Stomach smooth muscle (tissue), 2 donors: ENCODE data around the gene ARHGEF1.
"Not testable (repeated sequence)": the region's sequence is repeated elsewhere in the genome, so short reads cannot be mapped to it uniquely, and the experiment has no call there.

Experiments used
- H3K27ac ChIP-seq: one replicate; pipeline ENCODE4 v1.7.0; 2013; ENCODE audit warnings: mild to moderate bottlenecking, low read length, inconsistent platforms
- H3K27me3 ChIP-seq, 2 donors: one replicate each; pipeline ENCODE4 v1.7.0; 2013; ENCODE audit warnings: low read length in 2 of 2; ENCODE audit not compliant: insufficient read depth in 2 of 2, control insufficient read depth in 1 of 2
- H3K36me3 ChIP-seq, 2 donors: one replicate each; pipeline ENCODE4 v1.7.0; 2013; ENCODE audit warnings: low read length in 2 of 2; ENCODE audit not compliant: control insufficient read depth in 2 of 2, insufficient read depth in 2 of 2
- H3K4me1 ChIP-seq: one replicate; pipeline ENCODE4 v1.7.0; 2013; ENCODE audit warnings: low read length; ENCODE audit not compliant: control insufficient read depth, insufficient read depth
- H3K4me3 ChIP-seq, 2 donors: one replicate each; pipeline ENCODE4 v1.7.0; 2013; ENCODE audit warnings: low read length in 2 of 2
- H3K9ac ChIP-seq, 2 donors: one replicate each; pipeline ENCODE4 v1.7.0; 2013; ENCODE audit warnings: low read length in 2 of 2, mild to moderate bottlenecking in 1 of 2
- H3K9me3 ChIP-seq, 2 donors: one replicate each; pipeline ENCODE4 v1.7.0; 2013; ENCODE audit warnings: low read length in 2 of 2; ENCODE audit not compliant: control insufficient read depth in 2 of 2
- donor health status: healthy.
- donor health status: Pancreatic carcinoma.

ARHGEF1 gene

GRCh38 chr19:41872775-41873647 lies 10.0 kb upstream of the ARHGEF1 start:
- no peak overlapping the region for H3K27ac ChIP-seq
- H3K4me1 ChIP-seq = no peaks in the 10 kb centered on the region
- no peak overlapping the region for H3K9ac ChIP-seq

GRCh38 chr19:41875973-41876372 lies 7.0 kb upstream of the ARHGEF1 start:
- H3K9ac ChIP-seq, H3K27ac ChIP-seq, H3K9me3 ChIP-seq, H3K4me3 ChIP-seq, H3K27me3 ChIP-seq, H3K36me3 ChIP-seq, H3K4me1 ChIP-seq: not testable (repeated sequence)

More at GRCh38 chr19:41872775-41873647, 10.0 kb upstream of the ARHGEF1 start:
- no peaks in the 10 kb centered on the region for H3K9me3 ChIP-seq
- no peak overlapping the region for H3K4me3 ChIP-seq
- H3K27me3 ChIP-seq = no peaks in the 10 kb centered on the region
- peaks cover 25 to 26% of the 10 kb centered on the region in 2 donors for H3K36me3 ChIP-seq

GRCh38 chr19:41876847-41877832 lies 5.8 kb upstream of the ARHGEF1 start, which contains the start of gene CD79A:
Gene CD79A, plus strand, starts transcription at chr19:41877279. Its CDS starts 26 bp downstream, at chr19:41877305.
- no peaks in the 10 kb centered on the region for H3K36me3 ChIP-seq
- no peak within 1 kb of the TSS for H3K27ac ChIP-seq
- no peaks in the 10 kb centered on the region for H3K4me1 ChIP-seq
- no peaks in the 10 kb centered on the region for H3K9me3 ChIP-seq
- H3K9ac ChIP-seq = no peak within 1 kb of the TSS
- H3K27me3 ChIP-seq = no peaks in the 10 kb centered on the region
- H3K4me3 ChIP-seq = no peak within 1 kb of the TSS

GRCh38 chr19:41877916-41878905 lies 4.8 kb upstream of the ARHGEF1 start:
- Histone ChIP-seq H3K36me3 (no peaks in the 10 kb centered on the region), H3K27me3 (no peaks in the 10 kb centered on the region), H3K9me3 (no peaks in the 10 kb centered on the region), H3K27ac (no peak overlapping the region), H3K4me3 (no peak overlapping the region), H3K9ac (no peak overlapping the region), H3K4me1 (peaks cover 5% of the 10 kb centered on the region)

- Histone ChIP-seq H3K27ac (no peak overlapping the region), H3K36me3 (no peaks in the 10 kb centered on the region), H3K4me1 (peaks cover 10% of the 10 kb centered on the region), H3K4me3 (no peak overlapping the region), H3K27me3 (no peaks in the 10 kb centered on the region), H3K9me3 (no peaks in the 10 kb centered on the region), H3K9ac (no peak overlapping the region)
Measured at GRCh38 chr19:41879080-41879479, 3.9 kb upstream of the ARHGEF1 start.

- Histone ChIP-seq H3K4me1 (peaks cover 14% of the 10 kb centered on the region), H3K27ac (no peak overlapping the region), H3K4me3 (no peak overlapping the region), H3K36me3 (no peaks in the 10 kb centered on the region), H3K27me3 (no peaks in the 10 kb centered on the region), H3K9ac (no peak overlapping the region), H3K9me3 (no peaks in the 10 kb centered on the region)
Measured at GRCh38 chr19:41879670-41880328, 3.2 kb upstream of the ARHGEF1 start.

- Histone ChIP-seq H3K9ac (no peak overlapping the region), H3K4me3 (no peak overlapping the region), H3K27ac (no peak overlapping the region), H3K4me1 (peaks cover 17% of the 10 kb centered on the region), H3K9me3 (no peaks in the 10 kb centered on the region), H3K27me3 (no peaks in the 10 kb centered on the region), H3K36me3 (no peaks in the 10 kb centered on the region)
Measured at GRCh38 chr19:41880329-41880708, 2.7 kb upstream of the ARHGEF1 start.

- no peaks in the 10 kb centered on the region for H3K9me3 ChIP-seq
- H3K4me1 ChIP-seq = peaks cover 22% of the 10 kb centered on the region
- H3K36me3 ChIP-seq = no peaks in the 10 kb centered on the region
- H3K9ac ChIP-seq = peak overlapping the region; percentile 78 to 86
- H3K4me3 ChIP-seq = peak overlapping the region; percentile 93 to 98
- peak overlapping the region; percentile 55 for H3K27ac ChIP-seq
- H3K27me3 ChIP-seq = no peaks in the 10 kb centered on the region
Measured at GRCh38 chr19:41883463-41883820, 458 bp downstream of the ARHGEF1 start.

- peak overlapping the region; percentile 93 to 98 for H3K4me3 ChIP-seq
- peaks cover 0 to 2% of the 10 kb centered on the region in 2 donors for H3K36me3 ChIP-seq
- H3K9ac ChIP-seq = peak overlapping the region; percentile 80 to 86
- no peaks in the 10 kb centered on the region for H3K9me3 ChIP-seq
- H3K4me1 ChIP-seq = peaks cover 22% of the 10 kb centered on the region
- no peaks in the 10 kb centered on the region for H3K27me3 ChIP-seq
- peak overlapping the region; percentile 55 for H3K27ac ChIP-seq
Measured at GRCh38 chr19:41883821-41884733, 1.1 kb downstream of the ARHGEF1 start.
